HG03565 (cell line): ENCODE data around the gene NATD1.
"Not testable (repeated sequence)": the region's sequence is repeated elsewhere in the genome, so short reads cannot be mapped to it uniquely, and the experiment has no call there.

Source experiments
- ATAC-seq: cut with Tn5 transposase; IDR thresholded peaks from one replicate; pipeline ENCODE4 v1.9.1; 2021; ENCODE audit warnings: mild to moderate bottlenecking, moderate library complexity; ENCODE audit not compliant: unreplicated experiment

NATD1 gene

DNA sequence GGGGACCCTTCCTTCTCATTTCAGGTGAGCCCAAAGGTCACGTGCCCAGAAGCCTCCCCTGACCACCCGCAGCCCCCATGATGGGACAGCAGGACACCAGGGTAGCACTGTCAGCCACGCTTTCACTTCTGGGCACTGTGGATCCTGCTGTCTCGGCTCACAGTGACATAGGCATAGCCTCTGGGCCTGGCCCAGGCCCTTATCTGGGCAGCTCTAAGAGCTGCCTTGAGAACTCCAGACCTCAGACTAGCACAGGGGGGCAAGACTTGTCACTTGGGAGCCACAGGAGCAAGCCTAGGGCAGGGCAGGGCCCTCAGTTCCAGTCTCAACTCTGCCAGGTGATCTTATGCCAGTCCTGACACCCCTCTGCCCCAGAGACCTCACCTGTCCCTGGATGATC is 4.7 kb downstream of the NATD1 start:
- no peak for ATAC-seq

DNA sequence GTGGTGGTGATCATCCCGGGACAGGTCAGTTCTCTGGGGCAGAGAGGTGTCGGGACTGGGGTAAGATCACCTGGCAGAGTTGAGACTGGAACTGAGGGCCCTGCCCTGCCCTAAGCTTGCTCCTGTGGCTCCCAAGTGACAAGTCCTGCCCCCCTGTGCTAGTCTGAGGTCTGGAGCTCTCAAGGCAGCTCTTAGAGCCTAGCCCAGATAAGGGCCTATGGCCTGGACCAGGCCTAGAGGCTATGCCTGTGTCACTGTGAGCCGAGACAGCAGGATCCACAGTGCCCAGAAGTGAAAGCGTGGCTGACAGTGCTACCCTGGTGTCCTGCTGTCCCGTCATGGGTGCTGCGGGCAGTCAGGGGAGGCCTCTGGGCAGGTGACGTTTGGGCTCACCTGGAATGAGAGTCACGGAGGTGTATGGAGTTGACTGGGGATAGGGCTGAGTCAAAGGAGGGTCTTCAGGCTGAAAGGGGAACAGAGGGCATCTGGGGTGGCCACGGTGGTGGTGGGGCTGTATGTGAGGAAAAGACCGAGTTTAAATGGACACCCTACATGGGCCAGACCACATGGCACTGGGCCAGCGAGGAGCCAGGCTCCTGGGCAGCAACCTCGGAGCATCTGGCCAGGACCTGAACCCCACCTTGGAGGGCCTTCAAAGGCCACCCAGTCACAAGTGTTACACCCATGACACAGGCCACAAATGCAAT is 5.5 kb downstream of the NATD1 start:
- ATAC-seq: no peak

DNA sequence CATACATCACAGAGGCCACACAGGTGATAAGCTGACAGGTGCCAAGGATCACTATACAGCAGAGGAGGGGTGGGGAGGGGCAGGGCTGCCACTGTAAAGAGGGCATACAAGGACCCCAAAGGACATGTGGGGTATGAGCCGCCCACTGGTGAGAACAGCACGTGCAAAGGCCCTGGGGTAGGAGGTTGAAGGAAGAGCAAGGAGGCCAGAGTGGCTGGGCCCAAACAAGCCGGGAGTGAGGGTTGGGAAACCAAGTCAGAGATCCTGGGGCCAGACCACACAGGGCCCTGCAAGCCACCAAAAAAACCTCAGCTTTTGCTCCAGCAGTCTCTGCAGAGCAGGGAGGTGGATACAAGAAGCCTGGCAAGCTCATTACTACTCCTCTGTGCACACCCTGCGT is 6.5 kb downstream of the NATD1 start:
- ATAC-seq: no peak

DNA sequence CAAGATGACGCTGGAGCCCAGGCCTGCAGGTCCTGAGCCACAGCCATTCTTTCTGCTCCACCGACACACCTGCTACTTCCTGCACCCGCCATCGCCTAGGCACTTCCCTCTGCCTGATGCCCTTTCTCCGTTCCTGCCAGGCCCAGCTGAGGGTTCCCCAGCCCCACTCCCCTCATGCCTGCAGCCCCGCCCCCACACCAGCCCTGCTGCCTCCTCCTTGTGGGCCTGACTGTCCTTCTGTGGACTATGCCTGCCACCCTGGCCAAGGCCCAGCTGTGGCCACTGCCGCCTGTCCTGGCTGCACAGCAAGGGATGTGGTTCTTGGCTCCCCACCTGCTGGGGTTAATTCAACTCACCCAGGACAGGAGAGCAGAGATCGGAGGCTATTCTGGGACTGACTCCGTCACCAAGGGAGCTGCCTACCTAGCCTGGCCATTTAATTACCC is 7.5 kb downstream of the NATD1 start:
- ATAC-seq: no peak

DNA sequence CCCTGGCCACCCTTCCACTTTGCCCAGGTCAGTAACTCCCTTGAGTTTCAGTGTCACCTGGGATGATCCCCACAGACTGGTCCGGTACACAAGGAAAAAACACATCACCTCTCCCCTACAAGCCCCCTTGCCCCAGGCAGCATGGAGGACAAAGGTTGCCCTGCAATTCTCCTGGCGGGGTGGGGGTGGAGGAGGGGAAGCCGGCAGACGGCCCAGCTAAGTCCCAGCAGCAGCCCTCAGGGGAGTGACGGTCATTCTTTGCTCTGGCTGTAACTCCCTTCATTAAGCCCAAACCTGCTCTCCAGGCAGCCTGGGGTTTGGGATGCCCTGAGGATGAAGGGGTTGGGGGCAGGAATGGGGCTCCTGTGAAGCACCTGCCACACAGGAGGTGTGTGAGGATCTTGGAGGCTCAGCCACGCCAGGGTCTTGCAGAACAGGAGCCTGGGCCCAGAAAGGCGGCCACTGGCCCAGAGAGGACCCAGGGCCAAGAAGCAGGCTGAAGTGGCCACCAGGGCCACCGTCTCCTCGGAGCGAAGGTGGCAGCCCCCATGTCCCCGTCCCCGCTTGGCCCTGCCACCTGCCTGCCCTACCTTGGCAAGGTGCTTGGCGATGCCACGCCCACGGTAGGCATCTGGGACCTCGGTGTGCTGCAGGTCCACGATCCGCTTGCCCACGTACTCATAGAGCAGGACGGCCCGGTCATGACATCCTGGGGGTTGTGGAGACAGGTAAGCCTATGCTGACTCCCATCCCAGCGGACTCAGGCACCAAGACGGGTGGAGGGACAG is 9.5 kb downstream of the NATD1 start:
- ATAC-seq: no peak

DNA sequence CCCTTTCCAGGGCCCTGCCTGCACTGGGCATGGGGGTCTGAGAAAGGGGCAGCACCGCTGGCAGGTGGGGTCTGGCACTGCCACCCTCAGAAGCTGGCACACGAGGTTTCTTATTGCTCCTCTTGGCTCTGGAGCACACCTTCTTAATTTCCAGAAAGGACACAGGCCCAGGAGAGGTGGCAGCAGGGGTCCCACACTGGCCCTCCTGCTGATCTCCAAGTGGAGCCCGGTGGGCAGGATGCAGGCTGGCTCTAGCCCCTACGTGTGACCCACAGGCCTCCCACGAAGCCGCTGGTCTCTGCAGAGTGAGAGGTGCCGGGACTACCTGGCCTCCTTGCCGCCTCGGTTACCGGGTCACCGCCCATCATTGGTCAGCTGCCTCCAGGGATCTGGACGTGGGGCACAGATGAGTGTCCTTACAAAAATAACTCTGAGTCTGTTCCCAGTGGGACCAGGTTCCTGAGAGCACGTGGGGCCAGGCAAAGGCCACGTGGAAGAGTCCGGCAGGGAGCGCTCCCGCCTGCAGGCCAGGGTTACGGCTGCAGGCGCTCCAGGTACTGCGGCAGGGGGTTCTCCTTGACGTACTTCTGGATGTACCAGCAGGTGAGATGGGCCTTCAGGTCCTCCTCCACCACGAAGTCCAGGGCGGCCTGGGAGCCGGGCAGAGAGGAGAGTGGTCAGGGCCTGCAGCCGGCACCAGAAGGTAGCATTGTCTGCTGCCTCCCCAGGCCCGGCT is 10.3 kb downstream of the NATD1 start:
- ATAC-seq: no peak

DNA sequence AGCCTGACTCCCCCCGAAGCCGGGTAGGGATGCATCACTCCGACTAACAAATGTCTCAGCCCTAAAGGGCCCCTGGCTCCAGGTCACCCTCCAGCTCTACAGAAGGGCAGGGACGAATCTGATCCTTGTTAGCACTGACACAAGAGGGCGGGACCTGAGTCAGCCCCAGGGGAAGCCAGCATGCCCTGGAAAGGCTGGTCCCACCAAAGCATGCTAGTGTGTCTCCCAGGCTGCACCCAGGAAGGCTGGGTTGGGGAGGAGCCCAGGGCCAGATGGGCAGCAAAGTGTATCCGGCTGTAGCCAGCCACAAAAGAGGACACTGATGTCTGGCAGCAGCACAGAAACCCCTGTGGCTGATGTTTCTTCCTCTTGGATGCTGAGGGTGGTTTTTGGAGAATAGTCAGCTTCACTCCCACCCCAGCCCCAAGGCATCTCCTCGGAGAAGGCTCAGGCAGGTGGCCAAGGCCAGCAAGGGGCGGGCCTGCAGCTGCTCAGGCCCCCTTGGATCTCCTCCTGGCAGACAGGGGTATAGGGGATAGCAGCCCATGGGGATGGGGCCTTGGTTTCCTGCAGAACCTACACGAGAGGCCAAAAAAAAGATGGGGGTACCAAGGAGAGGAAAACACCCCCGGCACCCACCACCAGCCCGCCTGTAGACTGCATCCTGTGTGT is 11.0 kb downstream of the NATD1 start:
- no peak for ATAC-seq

DNA sequence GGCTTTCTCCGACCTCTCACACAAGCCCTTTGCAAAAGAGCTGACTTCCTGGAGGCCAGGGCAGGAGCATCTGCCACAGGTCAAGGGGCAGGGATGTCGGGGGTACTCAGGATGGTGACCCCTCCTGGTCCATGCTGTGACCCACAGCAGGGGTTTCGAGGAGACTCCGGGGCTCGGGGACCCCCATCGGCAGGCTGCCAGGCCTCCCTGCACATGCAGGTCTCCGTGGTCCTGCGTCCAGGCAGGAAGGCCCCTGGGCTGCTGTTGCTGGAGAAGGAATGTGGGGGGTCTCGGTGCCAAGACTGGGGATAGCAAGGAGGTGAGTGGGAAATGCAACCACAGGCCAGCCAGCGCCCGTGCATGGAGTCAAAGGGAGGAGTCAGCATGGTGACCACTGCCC is 11.6 kb downstream of the NATD1 start:
- ATAC-seq: no peak

DNA sequence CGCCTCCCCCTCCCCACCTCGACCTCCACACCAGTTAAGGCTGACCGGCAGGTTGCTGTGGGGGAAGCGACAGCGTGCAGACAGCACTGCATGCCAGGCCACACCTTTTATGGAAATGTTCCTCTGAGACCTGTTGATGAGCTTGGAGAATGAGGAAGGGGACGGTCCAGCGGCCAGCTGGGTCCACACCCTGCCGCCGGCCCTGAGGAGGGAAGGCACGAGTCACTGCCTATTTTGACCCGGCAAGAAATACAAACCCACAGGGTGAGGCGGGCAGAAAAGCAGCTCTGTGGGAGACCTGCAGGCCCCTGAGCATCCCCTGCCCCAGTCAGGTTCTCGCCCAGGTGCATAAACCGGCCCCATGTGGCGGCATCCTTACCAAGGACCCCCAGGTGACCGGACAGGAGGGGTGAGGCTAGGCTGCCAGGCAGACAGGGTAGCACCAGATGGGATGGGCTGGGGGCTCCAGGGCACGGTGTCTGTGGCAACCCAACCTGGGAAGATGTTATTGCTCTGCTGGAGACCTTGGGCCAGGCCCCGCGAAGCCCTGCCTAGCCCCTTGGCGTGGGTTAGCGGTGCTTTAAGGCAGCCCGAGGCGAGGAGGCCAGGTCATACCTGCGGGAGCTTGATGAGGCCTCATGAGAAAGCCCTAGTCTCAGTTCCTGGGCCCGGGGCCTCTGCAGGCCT is 12.7 kb downstream of the NATD1 start:
- no peak for ATAC-seq

DNA sequence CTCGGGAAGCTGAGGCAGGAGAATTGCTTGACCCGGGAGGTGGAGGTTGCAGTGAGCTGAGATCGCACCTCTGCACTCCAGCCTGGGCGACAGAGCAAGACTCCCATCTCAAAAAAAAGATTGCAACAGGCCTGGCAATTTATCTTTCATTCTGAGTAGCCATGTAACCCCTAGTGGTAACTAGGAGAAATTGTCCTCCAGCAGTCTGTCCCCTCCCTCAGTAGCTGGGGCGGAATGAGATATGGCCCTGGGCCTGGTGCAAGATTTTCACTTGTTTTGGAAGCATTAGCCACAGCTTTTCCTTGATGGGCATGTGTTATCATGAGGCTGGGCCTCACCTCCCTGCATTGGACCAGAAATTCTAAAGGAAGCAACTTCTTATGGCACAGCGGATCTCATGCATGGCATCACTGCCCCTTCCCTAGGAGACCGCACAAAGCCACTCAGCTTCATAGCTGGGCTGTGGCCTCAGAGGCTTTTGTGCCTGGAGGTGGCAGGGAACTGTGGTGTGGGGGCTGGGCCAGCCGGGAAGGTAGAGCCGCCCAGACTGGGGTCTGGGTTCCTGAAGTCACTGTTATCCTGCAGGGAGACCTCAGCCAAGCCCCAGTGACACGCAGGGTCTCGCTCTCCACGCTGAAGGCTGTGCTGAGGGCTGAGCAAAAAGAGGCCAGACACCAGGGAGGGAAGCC is 13.4 kb downstream of the NATD1 start:
- ATAC-seq: no peak

DNA sequence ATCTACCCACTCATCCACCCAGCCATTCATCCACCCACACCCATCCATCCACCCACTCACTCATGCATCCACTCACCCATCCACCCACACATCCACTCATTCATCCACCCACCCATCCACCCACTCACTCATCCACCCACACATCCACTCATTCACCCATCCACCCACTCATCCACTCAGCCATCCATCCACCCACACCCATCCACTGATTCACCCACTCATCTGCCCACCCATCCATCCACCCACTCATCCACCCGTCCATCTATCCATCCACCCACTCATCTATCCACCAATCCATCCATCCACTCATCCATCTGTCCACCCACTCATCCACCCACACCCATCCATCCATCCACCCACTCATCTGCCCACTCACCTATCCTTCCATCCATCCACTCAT is 17.3 kb downstream of the NATD1 start:
- ATAC-seq: no peak

DNA sequence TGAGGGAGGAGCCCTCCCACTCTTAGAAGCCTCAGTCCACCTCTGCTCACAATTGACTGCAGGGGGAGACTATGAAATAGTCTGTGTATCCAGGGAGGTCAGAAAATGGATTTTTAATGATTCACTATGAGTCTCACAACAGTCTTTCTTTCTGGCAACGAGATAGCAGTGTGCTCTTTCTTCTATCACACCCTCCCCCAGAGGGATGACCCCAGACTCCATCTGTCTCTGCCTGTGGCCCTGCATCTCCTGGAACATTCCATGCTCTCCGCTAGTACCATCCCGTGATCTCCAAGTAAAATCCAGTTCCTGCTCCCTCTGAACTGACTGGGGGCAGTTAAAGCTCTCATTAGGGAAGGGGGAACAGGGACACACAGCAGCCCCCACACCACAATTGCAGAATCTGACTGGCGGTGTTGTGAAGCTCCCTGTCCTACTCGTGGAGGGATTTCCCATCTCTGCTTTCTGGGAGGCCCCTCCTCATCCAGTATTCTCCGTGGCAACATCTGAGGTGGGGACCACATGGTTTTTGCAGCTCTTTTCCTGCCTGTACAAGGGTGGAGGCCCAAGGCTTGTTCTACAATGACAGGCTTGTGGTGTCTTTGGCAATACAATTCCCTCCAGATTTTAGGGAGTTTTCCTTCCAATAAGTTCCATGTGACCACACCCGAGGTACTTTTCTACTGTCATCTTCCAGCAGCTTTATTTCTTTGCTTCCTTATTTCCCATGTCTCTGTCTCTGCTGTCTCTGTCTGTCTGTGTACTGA is 19.4 kb downstream of the NATD1 start:
- no peak for ATAC-seq

DNA sequence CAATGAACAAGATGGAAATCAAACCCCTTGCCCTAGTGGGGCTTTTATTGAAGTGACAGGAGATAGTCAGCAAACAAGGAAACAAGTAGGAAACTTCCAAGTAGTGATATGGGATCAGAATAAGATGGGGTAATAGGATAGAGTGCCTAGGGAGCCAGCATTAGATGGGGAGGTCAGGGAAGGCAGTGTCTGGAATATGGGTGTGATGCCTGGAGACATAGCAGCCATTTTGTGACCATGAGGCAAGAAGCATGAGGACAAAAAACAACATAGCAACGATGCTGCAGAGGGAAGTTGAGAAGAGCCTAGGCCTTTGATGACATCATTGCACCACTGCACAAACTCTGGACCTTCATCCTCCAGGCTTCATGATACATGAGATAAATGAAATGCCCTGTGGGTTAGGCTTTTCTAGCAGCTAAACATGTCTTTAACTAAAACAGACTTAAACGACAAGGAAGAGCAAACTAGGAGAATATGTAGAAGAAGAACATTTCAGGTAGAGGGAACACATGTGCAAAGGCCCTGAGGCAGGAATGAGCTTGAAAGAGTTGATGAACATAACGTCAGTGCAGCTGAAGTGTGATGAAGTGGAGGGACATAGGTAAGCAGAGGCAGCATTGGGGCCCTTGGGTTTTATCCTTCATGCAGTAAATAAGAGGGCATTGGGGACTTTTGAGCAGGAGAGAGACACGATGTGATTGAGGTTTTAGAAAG is 21.0 kb downstream of the NATD1 start:
- no peak for ATAC-seq

DNA sequence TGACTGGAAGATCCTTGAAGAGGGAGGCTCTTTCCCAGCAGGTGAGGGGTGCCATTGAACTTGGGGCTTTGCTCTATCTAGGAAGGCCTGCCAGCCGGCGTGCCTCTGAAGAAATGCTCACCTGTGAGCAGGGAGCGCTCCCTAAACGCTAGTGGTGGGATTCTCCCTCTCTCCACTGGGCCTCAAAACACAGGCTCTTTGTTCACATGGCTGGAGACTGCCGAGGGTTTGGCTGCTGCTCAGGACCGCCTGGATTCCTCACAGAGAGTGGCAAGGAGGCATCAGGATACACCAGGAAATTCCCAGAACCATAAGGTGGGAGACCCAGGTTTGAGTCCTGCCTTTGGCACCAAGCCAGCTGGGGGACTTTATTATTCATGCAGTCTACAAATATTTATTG is 21.7 kb downstream of the NATD1 start:
- ATAC-seq: no peak

DNA sequence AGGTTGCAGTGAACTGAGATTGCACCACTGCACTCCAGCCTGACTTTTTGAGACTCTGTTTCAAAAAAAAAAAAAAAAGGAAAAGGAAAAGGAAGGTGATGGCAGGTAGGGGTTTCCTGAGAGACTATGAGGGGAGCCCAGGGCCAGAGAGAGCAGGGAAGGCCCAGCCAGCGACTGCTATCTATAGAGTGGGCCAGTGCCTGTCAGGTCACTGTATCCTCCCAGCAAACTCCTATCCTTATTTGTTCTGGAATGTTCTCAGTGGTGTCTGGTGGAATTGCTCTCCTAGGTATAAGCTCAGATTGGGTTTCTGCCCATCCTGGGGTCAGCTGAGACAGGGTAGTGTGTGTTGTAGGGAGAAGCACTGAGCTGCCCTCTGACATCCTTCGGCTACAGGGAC is 24.4 kb downstream of the NATD1 start:
- ATAC-seq: no peak

DNA sequence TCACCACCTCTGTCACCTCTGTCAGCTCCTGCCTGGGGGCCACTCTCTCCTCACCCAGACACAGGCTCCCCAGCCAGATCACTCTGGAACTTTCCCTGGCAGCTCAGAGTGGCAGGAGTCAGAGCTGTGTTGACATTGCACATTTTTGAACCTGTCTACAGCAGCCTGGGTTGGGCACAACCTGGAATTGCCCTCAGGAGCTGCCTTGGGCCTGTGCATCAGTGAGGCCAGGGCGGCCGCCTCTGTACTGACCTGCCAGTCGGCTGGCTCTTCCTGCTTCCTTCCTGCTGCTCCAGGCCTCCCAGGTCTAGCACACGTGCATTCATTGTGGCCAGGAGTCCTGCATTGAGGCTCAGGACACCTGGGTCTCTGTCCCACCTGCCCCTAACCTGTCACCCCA is 25.1 kb downstream of the NATD1 start:
- no peak for ATAC-seq

DNA sequence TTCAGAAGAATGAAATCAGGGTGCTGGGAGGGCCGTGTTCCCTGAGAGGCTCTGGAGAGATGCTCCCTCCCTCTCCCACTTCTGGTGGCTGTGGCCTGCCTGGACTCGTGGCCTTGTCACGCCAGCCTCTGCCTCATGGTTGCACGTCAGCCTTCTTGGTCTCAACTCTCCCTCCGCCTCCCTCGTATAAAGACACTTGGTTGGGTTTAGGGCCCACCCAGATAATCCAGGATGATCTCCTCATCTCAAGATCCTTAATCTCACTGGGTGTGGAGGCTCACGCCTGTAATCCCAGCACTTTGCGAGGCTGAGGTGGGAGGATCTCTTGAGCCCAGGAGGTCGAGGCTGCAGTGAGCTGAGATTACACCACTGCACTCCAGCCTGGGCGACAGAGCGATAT is 25.9 kb downstream of the NATD1 start:
- not testable (repeated sequence) for ATAC-seq

DNA sequence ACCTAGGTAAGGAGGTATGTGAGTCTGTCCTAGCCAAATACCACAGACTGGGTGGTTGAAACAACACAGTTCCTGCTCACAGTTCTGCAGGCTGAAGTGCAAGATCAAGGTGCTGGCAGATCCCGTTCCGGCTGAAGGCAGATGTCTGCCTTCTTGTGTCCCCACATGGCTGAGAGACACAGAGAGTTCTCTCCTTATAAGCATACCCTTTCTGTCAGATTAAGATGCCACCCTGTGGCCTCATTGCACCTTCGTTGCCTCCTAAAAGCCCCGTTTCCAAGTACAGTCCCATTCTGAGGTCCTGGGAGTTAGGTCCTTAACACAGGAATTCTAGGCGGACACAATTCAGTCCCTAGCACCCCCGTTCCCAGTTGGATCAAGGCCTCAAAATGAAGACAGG is 30.1 kb downstream of the NATD1 start:
- ATAC-seq: no peak
